ENCODE data around the gene SLC34A3. TPM values are rescaled to one million over a fixed set of nuclear protein-coding genes. Genes with fewer than 3 reads are reported as not detected.

Gene SLC34A3
- total RNA-seq, 1 experiment from 2014 or later = 2.5 TPM

- Histone ChIP-seq H3K4me1 (replicated peaks; ENCODE audit: insufficient read depth) (peaks cover 25% of the 10 kb centered on the region), H3K4me3 (no peak overlapping the region), H3K27me3 (ENCODE audit: insufficient read depth, low read depth) (no peaks in the 10 kb centered on the region), H3K27ac (no peak overlapping the region), H3K4me2 (peak overlapping the region; percentile 99; the same call in 1 of the 2 replicates), H3K9me3 (ENCODE audit: insufficient read depth, low read depth) (no peaks in the 10 kb centered on the region), H4K20me1 (ENCODE audit: insufficient read depth) (peaks cover 29% of the 10 kb centered on the region), H3K9me2 (ENCODE audit: insufficient read depth) (no peaks in the 10 kb centered on the region), H3F3A (ENCODE audit: insufficient read depth, low read depth) (peaks cover 40% of the 10 kb centered on the region), H3K79me2 (ENCODE audit: low read depth) (peaks cover 38% of the 10 kb centered on the region), H2AFZ (no peak overlapping the region), H3K36me3 (ENCODE audit: low read depth) (peaks cover 21% of the 10 kb centered on the region; the same call in 1 of the 2 replicates)
- no peak for TF ChIP-seq EZH2 (IDR thresholded peaks at IDR 0.05; ENCODE audit: low read depth)
- TF ChIP-seq, protein P1, sequence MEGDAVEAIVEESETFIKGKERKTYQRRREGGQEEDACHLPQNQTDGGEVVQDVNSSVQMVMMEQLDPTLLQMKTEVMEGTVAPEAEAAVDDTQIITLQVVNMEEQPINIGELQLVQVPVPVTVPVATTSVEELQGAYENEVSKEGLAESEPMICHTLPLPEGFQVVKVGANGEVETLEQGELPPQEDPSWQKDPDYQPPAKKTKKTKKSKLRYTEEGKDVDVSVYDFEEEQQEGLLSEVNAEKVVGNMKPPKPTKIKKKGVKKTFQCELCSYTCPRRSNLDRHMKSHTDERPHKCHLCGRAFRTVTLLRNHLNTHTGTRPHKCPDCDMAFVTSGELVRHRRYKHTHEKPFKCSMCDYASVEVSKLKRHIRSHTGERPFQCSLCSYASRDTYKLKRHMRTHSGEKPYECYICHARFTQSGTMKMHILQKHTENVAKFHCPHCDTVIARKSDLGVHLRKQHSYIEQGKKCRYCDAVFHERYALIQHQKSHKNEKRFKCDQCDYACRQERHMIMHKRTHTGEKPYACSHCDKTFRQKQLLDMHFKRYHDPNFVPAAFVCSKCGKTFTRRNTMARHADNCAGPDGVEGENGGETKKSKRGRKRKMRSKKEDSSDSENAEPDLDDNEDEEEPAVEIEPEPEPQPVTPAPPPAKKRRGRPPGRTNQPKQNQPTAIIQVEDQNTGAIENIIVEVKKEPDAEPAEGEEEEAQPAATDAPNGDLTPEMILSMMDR (conservative IDR thresholded peaks at IDR 0.05) = no peak
- intact Hi-C loops (cut with micrococcal nuclease; ENCODE audit: unreplicated experiment) = loop anchor here (1.0 to 5.0 kb wide), 3 partner anchors 22 to 452 kb away; partner anchors contain the start of genes RNF208 and TMEM141
- ChIA-PET CTCF (no interaction called here), POLR2A (ENCODE audit: unreplicated experiment) (interaction anchor here (0.5 to 1.1 kb wide), 3 partner anchors 10 to 113 kb away, joined by 3 to 5 read pairs (median 3); no protein-coding TSS in a partner anchor)
- no TSS peak for BruUV-seq (replicated peaks)
- no peak for DNase-seq
These were observed 13.2 kb downstream of the SLC34A3 start for GRCh38 chr9:137243626-137244485.

- no peak for DNase-seq
- H3K4me3 ChIP-seq = no peak overlapping the region
These were observed 14.1 kb downstream of the SLC34A3 start for GRCh38 chr9:137244486-137245449.

More at GRCh38 chr9:137244486-137245449, 14.1 kb downstream of the SLC34A3 start:
- ChIA-PET CTCF (no interaction called here), POLR2A (ENCODE audit: unreplicated experiment) (interaction anchor here (1.1 kb wide), 1 partner anchor 10 kb away, joined by 5 read pairs; no protein-coding TSS in a partner anchor)
- TF ChIP-seq, protein P1 (conservative IDR thresholded peaks at IDR 0.05) = no peak
- no peak for TF ChIP-seq EZH2 (IDR thresholded peaks at IDR 0.05; ENCODE audit: low read depth)
- BruUV-seq (replicated peaks) = no TSS peak
- Histone ChIP-seq H3K27ac (no peak overlapping the region), H3K4me2 (no peak overlapping the region), H3K9me3 (ENCODE audit: insufficient read depth, low read depth) (no peaks in the 10 kb centered on the region), H2AFZ (no peak overlapping the region), H4K20me1 (ENCODE audit: insufficient read depth) (peaks cover 29% of the 10 kb centered on the region), H3K36me3 (ENCODE audit: low read depth) (peaks cover 21% of the 10 kb centered on the region; the same call in 1 of the 2 replicates), H3K9me2 (ENCODE audit: insufficient read depth) (no peaks in the 10 kb centered on the region), H3F3A (ENCODE audit: insufficient read depth, low read depth) (peaks cover 42% of the 10 kb centered on the region), H3K27me3 (ENCODE audit: insufficient read depth, low read depth) (no peaks in the 10 kb centered on the region), H3K4me1 (replicated peaks; ENCODE audit: insufficient read depth) (peaks cover 15% of the 10 kb centered on the region), H3K79me2 (ENCODE audit: low read depth) (peaks cover 29% of the 10 kb centered on the region)
- intact Hi-C loops (cut with micrococcal nuclease; ENCODE audit: unreplicated experiment) = loop anchor here (5.0 kb wide), 2 partner anchors 368 to 452 kb away; partner anchors contain the start of gene TMEM141

Measured in PC-9 (cell line).